Right lobe of liver (tissue), 6 donors: ENCODE results near the gene LONP2. TPM values are rescaled to one million over a fixed set of nuclear protein-coding genes. Genes with fewer than 3 reads are reported as not detected.

Experiments used
- ATAC-seq, 4 donors: fragments of 200-7000 bp; cut with Tn5 transposase; one replicate each; pipeline ENCODE4 v1.9.1; 2020; ENCODE audit warnings: mild to moderate bottlenecking in 4 of 4, moderate library complexity in 4 of 4
- DNase-seq, 3 donors: peaks; one replicate each; pipeline ENCODE4 v3.0.0-alpha.2; 2020
- H3K27ac ChIP-seq, 3 donors: fragments of 200-600 bp; one replicate each; pipeline ENCODE4 v1.8.0; 2022
- H3K27me3 ChIP-seq, 2 donors: fragments of 200-600 bp; one replicate each; pipeline ENCODE4 v1.8.0; 2022
- H3K36me3 ChIP-seq, 4 donors: fragments of 200-600 bp; sonication (generic) in 1 of 4; one replicate each; pipeline versions ENCODE4 v1.5.1 to v1.8.0; 2017 to 2022; ENCODE audit warnings: control low read depth in 1 of 4
- H3K4me1 ChIP-seq, 4 donors: fragments of 200-600 bp; sonication (generic) in 1 of 4; one replicate each; pipeline versions ENCODE4 v1.5.1 to v1.8.0; 2017 to 2022; ENCODE audit warnings: control low read depth in 1 of 4
- H3K4me3 ChIP-seq, 3 donors: fragments of 200-600 bp; one replicate each; pipeline ENCODE4 v1.8.0; 2022
- H3K9me3 ChIP-seq, 4 donors: fragments of 200-600 bp; sonication (generic) in 1 of 4; one replicate each; pipeline versions ENCODE4 v1.5.1 to v1.8.0; 2017 to 2022; ENCODE audit warnings: control low read depth in 1 of 4
- POLR2A ChIP-seq: fragments of 450-650 bp; IDR thresholded peaks from one replicate; pipeline ENCODE4 v1.6.1; 2017; ENCODE audit warnings: antibody characterized with exemption, mild to moderate bottlenecking
- WGBS: methylation state at CpG from one replicate; pipeline ENCODE4 v1.1.6; 2018; ENCODE audit warnings: low coverage, low lambda C conversion rate; ENCODE audit not compliant: insufficient coverage; ENCODE audit errors: missing lambda C conversion rate; 5-methylcytosine and 5-hydroxymethylcytosine counted together
- intact Hi-C, 2 donors: fragments of 100-400 bp; cut with DNase I; formaldehyde crosslinking; loops; one replicate each; pipeline versions ENCODE4 v1.11.2 to v1.14.1; 2022
- total RNA-seq, 6 experiments: library from RNA; depleted of rRNA in 2 of 6; stranded (reverse); fragments of >200 nt in 2 of 6; fragmentation: NEBNext Ultra II Directional in 3 of 6; extraction: Animal tissue kit (Norgen Biotek cat#: 25700) in 3 of 6; gene quantifications; one replicate each; pipeline versions ENCODE4 v1.1.0 to v1.2.4, GENCODE V29; 2016 to 2023
- TF ChIP-seq, protein P1 (sequence below), 4 donors: fragments of 200-600 bp in 3 of 4; fragments of 450-650 bp in 1 of 4; IDR thresholded peaks; one replicate each; pipeline versions ENCODE4 v1.5.1 to v1.8.0; 2016 to 2022; ENCODE audit warnings: antibody characterized with exemption in 4 of 4, mild to moderate bottlenecking in 2 of 4
- donor health status: DM: no; HTN: yes; CAD: no.
- donor health status: DM: no; HTN: no; CAD: no.
- donor health status: DM: no; HTN: no; CAD: no.
- donor health status: DM: no; HTN: yes; CAD: no.
- donor health status: DM: no; HTN: yes; CAD: no.

LONP2 gene
- total RNA-seq, 6 experiments from 2014 or later, result 102 to 164 (median 153) TPM

DNA sequence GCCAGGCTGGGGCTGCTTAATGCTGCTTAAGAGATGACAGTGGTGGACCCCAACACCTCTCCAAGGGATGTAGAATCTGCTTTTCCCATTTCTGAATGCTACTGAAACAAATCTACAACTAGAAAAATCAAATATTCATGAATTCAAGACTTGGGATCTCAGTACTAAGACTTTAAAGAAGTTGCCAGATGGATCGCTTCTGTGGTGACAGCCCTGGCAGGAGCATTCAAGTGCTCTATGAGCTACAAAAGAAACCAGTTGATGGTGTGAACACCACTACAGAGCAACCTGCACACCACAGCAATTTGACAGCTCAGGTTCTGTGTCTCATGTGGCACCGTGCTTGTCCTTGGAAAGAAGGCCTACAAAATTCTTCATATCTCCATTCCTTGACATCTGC is 98.5 kb downstream of the LONP2 start:
- TF ChIP-seq, protein P1, sequence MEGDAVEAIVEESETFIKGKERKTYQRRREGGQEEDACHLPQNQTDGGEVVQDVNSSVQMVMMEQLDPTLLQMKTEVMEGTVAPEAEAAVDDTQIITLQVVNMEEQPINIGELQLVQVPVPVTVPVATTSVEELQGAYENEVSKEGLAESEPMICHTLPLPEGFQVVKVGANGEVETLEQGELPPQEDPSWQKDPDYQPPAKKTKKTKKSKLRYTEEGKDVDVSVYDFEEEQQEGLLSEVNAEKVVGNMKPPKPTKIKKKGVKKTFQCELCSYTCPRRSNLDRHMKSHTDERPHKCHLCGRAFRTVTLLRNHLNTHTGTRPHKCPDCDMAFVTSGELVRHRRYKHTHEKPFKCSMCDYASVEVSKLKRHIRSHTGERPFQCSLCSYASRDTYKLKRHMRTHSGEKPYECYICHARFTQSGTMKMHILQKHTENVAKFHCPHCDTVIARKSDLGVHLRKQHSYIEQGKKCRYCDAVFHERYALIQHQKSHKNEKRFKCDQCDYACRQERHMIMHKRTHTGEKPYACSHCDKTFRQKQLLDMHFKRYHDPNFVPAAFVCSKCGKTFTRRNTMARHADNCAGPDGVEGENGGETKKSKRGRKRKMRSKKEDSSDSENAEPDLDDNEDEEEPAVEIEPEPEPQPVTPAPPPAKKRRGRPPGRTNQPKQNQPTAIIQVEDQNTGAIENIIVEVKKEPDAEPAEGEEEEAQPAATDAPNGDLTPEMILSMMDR (IDR thresholded peaks at IDR 0.05), result no peak
- no peak for TF ChIP-seq POLR2A
- Histone ChIP-seq H3K27ac (no peak overlapping the region), H3K36me3 (peaks cover 5 to 51% (median 32%) of the 10 kb centered on the region in 4 donors), H3K4me1 (no peaks in the 10 kb centered on the region), H3K4me3 (no peak overlapping the region), H3K9me3 (no peaks in the 10 kb centered on the region), H3K27me3 (no peaks in the 10 kb centered on the region)
- ATAC-seq (peak in 1 of 4 donors; percentile 15), DNase-seq (no peak)
- WGBS, result 80% methylated on average over 1 of the region's 2 CpGs
- intact Hi-C loops, result no loop called here

DNA sequence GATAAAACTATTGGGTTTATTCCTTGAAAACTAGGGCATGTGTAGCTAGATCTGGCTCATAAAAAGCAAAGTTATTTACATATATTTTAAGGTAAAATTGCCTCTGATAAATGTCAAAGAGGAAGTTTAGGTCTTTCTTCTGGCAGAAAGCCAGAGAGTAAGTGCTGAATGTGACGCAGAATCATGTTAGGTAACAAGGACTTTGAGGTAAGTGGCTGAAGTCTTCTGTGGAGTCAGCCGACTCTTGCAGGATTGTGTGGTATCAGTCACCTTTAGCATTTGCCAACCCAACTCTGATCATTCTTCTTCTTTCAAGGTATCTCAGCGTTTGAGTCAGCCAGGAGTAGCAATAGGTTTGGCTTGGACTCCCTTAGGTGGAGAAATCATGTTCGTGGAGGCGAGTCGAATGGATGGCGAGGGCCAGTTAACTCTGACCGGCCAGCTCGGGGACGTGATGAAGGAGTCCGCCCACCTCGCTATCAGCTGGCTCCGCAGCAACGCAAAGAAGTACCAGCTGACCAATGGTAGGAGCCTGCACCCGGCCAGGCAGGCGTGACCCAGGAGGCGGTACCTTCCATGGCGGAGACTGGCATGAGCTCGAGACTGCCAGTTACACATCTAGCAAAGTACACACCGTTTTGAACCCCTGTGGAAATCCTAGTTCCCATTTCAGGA is 103.2 kb downstream of the LONP2 start:
- no peak overlapping the region for H3K4me3 ChIP-seq
- DNase-seq, result no peak
- no peaks in the 10 kb centered on the region for H3K9me3 ChIP-seq
- TF ChIP-seq, protein P1 (IDR thresholded peaks at IDR 0.05), result no peak
- TF ChIP-seq POLR2A, result no peak
- H3K36me3 ChIP-seq, result peaks cover 8 to 61% (median 35%) of the 10 kb centered on the region in 4 donors
- intact Hi-C loops, result no loop called here
- no peak overlapping the region for H3K27ac ChIP-seq
- WGBS, result 79% methylated on average over 8 of the region's 20 CpGs
- ATAC-seq, result peak; percentile 11 to 42 (median 19)
- no peaks in the 10 kb centered on the region for H3K27me3 ChIP-seq
- H3K4me1 ChIP-seq, result no peaks in the 10 kb centered on the region

DNA sequence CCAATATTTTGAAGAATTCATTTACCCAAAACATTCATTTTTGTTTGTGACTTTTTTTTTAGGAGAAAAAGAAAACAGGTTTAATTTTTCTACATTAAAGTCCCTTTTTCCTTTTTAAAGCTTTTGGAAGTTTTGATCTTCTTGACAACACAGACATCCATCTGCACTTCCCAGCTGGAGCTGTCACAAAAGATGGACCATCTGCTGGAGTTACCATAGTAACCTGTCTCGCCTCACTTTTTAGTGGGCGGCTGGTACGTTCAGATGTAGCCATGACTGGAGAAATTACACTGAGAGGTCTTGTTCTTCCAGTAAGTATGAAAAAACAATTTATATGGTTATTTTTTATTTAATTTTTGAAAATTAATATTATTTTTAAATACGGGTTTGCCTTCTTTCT is 103.9 kb downstream of the LONP2 start:
- Histone ChIP-seq H3K4me3 (no peak overlapping the region), H3K4me1 (no peaks in the 10 kb centered on the region), H3K27ac (no peak overlapping the region), H3K36me3 (peaks cover 9 to 61% (median 34%) of the 10 kb centered on the region in 4 donors), H3K9me3 (no peaks in the 10 kb centered on the region), H3K27me3 (no peaks in the 10 kb centered on the region)
- DNase-seq (no peak), ATAC-seq (no peak)
- TF ChIP-seq POLR2A, result no peak
- TF ChIP-seq, protein P1 (IDR thresholded peaks at IDR 0.05), result no peak
- intact Hi-C loops, result no loop called here
- WGBS, result 94% methylated on average over 4 of the region's 4 CpGs

DNA sequence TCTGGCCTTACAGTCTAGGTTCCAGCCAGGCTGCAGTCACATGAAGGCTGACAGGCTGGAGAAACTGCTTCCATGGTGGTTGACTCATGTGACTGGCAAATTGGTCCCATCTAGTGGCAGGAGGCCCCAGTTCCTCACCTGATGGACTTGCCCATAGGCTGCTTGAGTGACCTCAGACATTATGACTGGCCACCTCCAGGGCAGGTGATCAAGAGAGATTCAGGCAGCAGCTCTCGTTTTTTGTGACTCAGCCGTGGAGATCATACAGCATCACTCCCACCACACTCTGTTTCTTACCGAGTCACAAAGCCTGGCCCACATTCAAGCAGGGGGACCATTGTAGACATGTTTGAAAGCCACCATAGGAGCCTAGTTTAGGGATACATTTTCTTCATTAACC is 106.6 kb downstream of the LONP2 start:
- Histone ChIP-seq H3K4me3 (no peak overlapping the region), H3K4me1 (no peaks in the 10 kb centered on the region), H3K36me3 (peaks cover 9 to 60% (median 35%) of the 10 kb centered on the region in 4 donors), H3K9me3 (no peaks in the 10 kb centered on the region), H3K27me3 (no peaks in the 10 kb centered on the region), H3K27ac (no peak overlapping the region)
- intact Hi-C loops, result loop anchor here (10.0 kb wide), 2 partner anchors 184 to 274 kb away; no protein-coding TSS in a partner anchor
- ATAC-seq (peak; percentile 7 to 22 (median 8)), DNase-seq (no peak)
- 40% methylated on average over 1 of the region's 3 CpGs for WGBS
- TF ChIP-seq, protein P1 (IDR thresholded peaks at IDR 0.05), result no peak
- no peak for TF ChIP-seq POLR2A
